ENCODE results near the gene RAD23B.

The RAD23B gene

DNA sequence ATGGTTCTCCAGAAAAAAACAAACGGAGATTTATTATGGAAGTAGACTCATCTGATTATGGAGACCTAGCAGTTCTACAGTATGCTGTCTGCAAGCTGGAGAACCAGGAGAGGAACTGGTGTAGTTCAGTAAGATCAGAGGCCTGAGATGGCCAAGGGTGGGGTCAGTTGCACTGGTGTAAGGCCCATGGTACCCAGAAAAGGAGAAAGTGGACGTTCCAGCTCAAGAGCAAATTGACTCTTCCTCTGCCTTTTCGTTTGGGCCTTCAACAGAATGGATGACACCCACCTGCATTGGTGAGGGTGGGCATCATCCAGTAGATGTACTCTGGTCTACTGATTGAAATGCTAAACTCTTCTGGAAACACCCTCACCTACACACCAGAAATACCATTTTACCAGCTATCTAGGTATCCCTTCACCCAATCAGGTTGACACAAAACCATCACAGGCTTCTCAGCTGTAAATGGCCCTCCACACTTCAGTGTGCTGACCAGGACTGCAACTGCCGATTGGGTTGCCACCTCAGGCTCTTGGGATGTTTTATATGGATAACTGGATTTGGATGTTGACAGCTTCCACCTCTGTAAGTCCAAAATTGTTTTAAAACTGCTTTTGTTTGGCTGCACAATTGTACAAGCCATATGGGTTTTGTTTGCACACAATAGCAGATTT lies 51.2 kb downstream of the RAD23B start:
- no peak for DNase-seq (ENCODE audit: low read depth in 2 of 2)

- DNase-seq (ENCODE audit: low read depth in 2 of 2), result no peak
These were observed 52.3 kb downstream of the RAD23B start for GRCh38 chr9:107335331-107335730.

- DNase-seq (ENCODE audit: low read depth in 2 of 2), result no peak
These were observed 53.8 kb downstream of the RAD23B start for GRCh38 chr9:107336718-107337360.

DNA sequence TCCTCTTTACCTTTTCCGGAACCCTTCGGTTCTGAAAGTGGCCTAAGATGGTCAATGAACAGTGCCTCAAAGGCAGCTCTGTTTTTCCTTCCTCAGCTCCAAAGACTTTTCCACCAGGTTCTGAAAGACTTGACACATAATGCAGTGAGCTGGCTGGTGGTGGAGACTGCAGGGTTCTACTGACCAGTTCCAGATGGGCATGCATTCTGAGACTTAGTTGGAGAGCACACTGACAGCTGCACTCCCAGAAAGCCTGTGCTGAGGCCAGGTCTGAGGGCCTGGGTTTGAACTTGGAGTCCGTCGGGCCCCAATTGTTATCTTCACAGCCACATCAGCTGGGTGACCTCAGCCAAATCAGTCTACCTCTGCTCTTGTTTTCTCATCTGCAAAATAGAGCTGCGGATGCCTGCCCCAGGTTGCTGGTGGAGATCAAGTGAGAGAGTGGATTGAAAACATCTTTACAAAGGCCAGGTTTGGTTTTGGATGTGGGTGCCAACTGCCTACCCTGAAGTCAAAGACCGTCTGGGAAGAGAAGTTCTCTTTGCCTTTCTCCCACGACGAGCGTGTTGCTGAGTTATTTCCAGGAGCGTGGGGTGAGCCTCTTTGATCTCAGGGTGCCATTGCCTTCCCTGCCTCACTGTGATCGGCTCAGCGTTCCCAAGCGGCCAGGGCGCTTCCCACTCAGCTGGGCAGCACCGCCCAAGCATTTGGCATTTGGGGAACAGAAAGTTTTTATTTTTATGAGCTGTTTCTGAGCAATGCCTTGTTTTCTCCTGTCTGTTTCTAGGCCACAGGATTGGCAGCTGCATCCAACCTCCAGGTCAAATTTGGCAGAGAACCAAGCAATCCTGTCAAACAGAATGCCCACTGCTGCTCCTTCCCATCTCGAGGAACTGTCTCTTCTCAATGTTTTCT lies 54.9 kb downstream of the RAD23B start:
- no peak for DNase-seq (ENCODE audit: low read depth in 2 of 2)

DNA sequence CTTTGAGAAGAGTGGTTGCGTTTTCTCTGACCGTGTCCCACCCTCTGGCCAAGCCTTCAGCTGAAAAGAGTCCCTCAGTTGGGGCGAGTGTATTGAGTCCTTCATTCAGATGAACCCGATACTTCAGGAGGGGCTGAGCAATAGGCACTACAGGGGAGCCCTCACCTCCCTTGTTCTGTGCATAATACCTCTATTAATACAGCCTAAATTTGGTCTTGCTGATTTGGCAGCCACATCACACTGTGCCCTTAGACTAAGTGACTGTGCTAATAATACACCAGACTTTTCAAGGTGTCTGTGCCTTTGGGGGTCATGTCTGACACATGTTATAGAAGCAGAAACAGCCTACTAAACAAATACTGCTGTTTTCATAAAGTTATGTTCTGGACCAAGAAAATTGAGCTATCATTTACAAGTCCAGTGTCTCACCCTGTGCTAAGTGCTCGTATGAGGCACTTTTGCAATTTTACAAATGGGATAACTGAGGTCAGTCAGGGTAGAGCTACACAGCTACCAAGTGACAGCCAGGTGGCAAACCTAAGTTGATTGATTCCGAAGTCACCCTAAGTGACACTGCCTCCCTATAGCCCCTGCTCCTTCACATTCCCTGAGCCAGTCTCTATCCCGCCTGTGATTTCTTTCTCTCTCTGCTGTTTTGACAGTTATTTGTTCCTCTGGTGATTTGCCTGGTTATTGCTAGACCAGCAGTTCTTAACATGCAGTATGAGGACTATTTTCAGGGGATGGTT lies 56.0 kb downstream of the RAD23B start:
- no peak for DNase-seq (ENCODE audit: low read depth in 2 of 2)

GRCh38 chr9:107340920-107341632 lies 58.0 kb downstream of the RAD23B start:
- peak; percentile 74 to 80 for DNase-seq (ENCODE audit: low read depth in 2 of 2)

GRCh38 chr9:107342476-107343161 lies 59.5 kb downstream of the RAD23B start:
- no peak for DNase-seq (ENCODE audit: low read depth in 2 of 2)

DNA sequence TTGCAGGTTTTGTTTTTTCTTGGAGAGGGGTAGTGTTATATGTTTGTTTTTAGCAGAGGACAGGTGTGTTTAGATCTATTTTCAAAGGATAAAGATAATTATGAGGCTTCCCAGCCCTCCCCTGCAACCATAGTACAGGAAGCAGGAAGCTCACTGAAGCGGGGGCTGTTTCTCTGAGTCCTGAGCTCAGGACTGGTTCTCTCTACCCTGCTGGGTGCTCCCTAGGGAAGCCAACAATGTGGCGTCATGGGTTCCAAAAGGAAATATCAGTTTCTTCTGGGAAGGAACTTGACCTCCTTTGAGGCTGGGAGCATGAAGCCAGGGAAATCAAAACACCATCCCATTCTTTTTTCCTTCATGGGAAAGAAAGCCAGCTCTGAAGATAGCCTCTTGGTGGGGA lies 62.2 kb downstream of the RAD23B start:
- no peak for DNase-seq (ENCODE audit: low read depth in 2 of 2)

DNA sequence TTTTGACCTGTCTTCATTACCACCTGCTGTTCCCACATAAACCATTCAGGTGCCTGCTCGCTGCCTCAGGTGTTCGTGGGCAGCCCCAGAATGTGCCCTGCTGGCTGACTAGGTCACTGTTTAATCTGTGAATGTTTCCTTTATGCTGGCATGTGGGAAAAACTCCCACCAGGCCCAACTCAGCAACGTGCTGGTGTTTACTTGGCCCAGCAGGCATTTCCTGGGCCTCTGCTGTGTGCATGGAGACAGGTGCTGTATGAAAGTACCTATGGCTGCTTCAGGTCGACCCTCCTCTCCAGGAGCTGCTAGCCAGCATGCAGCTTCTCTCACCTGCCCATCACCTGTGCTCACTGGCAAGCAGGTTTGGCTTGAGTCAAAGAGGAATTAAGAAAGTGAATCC lies 65.8 kb downstream of the RAD23B start:
- DNase-seq (ENCODE audit: low read depth in 2 of 2), result no peak

- DNase-seq (ENCODE audit: low read depth in 2 of 2), result no peak
These were observed 67.4 kb downstream of the RAD23B start for GRCh38 chr9:107350443-107350842.

GRCh38 chr9:107351382-107352045 lies 68.4 kb downstream of the RAD23B start:
- no peak for DNase-seq (ENCODE audit: low read depth in 2 of 2)

- DNase-seq (ENCODE audit: low read depth in 2 of 2), result no peak
These were observed 72.3 kb downstream of the RAD23B start for GRCh38 chr9:107355394-107355793.

- no peak for DNase-seq (ENCODE audit: low read depth in 2 of 2)
These were observed 75.9 kb downstream of the RAD23B start for GRCh38 chr9:107358986-107359385.

GRCh38 chr9:107360098-107360497 lies 77.0 kb downstream of the RAD23B start:
- no peak for DNase-seq (ENCODE audit: low read depth in 2 of 2)

DNA sequence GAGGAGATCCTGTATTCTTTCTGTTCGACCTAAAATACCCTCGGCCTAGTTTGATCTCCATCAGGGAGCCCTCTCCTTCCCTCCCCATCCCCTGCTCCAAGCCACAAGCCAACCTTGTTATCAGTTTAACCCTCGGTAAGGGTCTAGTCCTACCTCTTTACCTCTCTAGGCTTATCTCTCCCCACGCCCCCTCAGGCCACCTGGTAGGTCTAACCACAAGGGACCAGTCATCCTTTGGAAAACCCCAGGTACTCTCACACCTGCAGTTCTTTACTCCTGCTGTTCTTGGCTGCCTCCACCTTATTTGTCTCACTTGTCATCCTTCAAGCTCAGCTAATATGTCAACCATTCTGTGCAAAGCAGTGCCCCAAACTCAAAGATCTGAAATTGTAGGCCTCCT lies 78.7 kb downstream of the RAD23B start:
- no peak for DNase-seq (ENCODE audit: low read depth in 2 of 2)

- no peak for DNase-seq (ENCODE audit: low read depth in 2 of 2)
These were observed 80.6 kb downstream of the RAD23B start for GRCh38 chr9:107363516-107364152.

DNA sequence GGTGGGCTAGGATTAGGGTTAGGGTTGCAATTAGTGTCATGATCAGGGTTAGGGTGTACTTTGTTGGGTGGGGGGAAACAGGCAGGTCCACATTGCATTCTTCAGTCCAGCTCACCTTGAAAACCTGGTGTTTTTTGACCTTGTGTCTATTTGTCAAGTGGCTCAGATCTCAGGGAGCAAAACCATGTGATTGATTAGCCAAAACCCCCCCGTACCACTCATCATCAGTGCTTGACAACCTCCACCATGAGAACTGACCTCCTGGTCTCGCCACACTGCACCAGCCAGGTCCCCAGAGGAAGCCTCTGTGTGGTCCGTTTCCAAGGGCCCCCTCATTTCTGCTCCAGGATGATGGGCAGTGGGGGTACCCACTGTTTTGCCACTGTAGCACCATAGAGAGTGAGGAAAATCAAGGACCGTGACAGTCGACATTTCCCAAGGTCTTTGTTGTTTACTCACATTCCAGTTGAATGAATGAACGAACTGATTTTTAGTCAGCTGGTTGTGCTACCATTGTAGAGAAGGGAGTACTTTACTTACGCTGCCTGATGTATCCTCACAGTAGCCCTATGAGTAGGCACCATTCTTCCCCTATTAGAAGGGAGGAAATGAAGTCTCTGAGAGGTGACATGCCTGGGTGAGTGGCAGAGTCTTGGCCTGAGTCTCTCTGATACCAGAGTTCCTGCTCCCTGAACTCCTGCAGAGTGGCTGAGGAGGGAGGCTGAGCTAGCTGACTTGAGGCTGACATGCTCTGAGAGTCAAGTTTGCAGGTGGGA lies 84.8 kb downstream of the RAD23B start:
- no peak for DNase-seq (ENCODE audit: low read depth in 2 of 2)

- DNase-seq (ENCODE audit: low read depth in 2 of 2), result no peak
These were observed 85.6 kb downstream of the RAD23B start for GRCh38 chr9:107368696-107369095.

DNA sequence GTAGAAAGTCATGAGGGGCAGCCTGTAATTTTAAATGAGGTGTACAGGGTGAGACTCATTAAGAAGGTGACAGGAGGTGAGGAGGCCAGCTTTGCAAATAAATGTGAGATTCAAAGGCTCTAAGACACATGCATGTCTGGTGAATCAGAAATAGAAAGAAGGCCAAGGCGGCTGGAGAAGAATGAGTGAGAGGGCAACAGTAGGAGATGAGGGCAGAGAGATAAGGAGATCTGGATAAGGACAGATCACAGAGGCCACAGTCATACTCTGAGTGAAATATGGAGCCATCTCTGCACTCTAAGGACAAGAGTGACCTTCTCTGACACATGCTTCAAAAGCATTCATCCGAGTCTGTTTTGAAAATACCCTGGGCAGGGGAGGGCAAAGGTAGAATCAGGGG lies 90.7 kb downstream of the RAD23B start:
- DNase-seq (ENCODE audit: low read depth in 2 of 2), result no peak

All from activated CD4-positive, alpha-beta T cell treated with anti-CD3 and anti-CD28 coated beads for 24 hours (primary cell).